AG09309 (cell line): Measurements from ENCODE around the gene HLF.

ENCODE experiments used
- DNase-seq: peaks from one replicate; pipeline ENCODE4 v3.0.0-alpha.2; 2010; ENCODE audit warnings: low read depth
- H3K4me3 ChIP-seq: 2 replicates; pipeline ENCODE4 v1.5.1; 2011; ENCODE audit warnings: mild to moderate bottlenecking, low read depth, low read length, moderate library complexity; ENCODE audit not compliant: control insufficient read depth
- CTCF ChIP-seq: IDR thresholded peaks from 2 replicates; pipeline ENCODE4 v1.5.1; 2011; ENCODE audit warnings: mild to moderate bottlenecking, low read depth, low read length, inconsistent platforms; ENCODE audit not compliant: insufficient read depth, control insufficient read depth; ENCODE audit errors: missing control alignments

HLF gene

GRCh38 chr17:55294042-55294751, 29.4 kb downstream of the HLF start:
- TF ChIP-seq CTCF: no peak
- DNase-seq: no peak

GRCh38 chr17:55295411-55296170, 30.8 kb downstream of the HLF start:
- H3K4me3 ChIP-seq: no peak overlapping the region
- no peak for DNase-seq
- peak; percentile 85 for TF ChIP-seq CTCF

More at GRCh38 chr17:55294042-55294751, 29.4 kb downstream of the HLF start:
- no peak overlapping the region for H3K4me3 ChIP-seq

GRCh38 chr17:55296171-55296695, 31.5 kb downstream of the HLF start:
- H3K4me3 ChIP-seq: no peak overlapping the region
- DNase-seq: no peak
- no peak for TF ChIP-seq CTCF

GRCh38 chr17:55296699-55297098, 31.9 kb downstream of the HLF start:
- TF ChIP-seq CTCF: no peak
- no peak for DNase-seq
- no peak overlapping the region for H3K4me3 ChIP-seq

- TF ChIP-seq CTCF: no peak
- no peak for DNase-seq
- no peak overlapping the region for H3K4me3 ChIP-seq
Observed at GRCh38 chr17:55298111-55298730, 33.5 kb downstream of the HLF start.

GRCh38 chr17:55299162-55299838, 34.5 kb downstream of the HLF start:
- H3K4me3 ChIP-seq: no peak overlapping the region
- TF ChIP-seq CTCF: no peak
- DNase-seq: no peak
